HEK293 (cell line): ENCODE results near the gene C3orf20.

Experiments
- CTCF ChIP-seq: fragments of 450-650 bp; formaldehyde crosslinking; IDR thresholded peaks from 2 replicates; pipeline ENCODE4 v1.5.1; 2016; ENCODE audit warnings: missing biosample characterization, missing genetic modification characterization
- YY1 ChIP-seq: fragments of 450-650 bp; formaldehyde crosslinking; IDR thresholded peaks from 2 replicates; pipeline ENCODE4 v1.5.1; 2018; ENCODE audit warnings: missing biosample characterization, missing genetic modification characterization
- ZEB2 ChIP-seq: fragments of 450-650 bp; formaldehyde crosslinking; IDR thresholded peaks from 2 replicates; pipeline ENCODE4 v1.5.1; 2016; ENCODE audit warnings: missing biosample characterization, missing genetic modification characterization
- ZNF791 ChIP-seq: fragments of 450-650 bp; formaldehyde crosslinking; IDR thresholded peaks from 2 replicates; pipeline ENCODE4 v1.5.1; 2016; ENCODE audit warnings: missing biosample characterization, missing genetic modification characterization
- TF ChIP-seq, protein P1 (sequence below): IDR thresholded peaks from 2 replicates; pipeline ENCODE4 v1.6.1; 2011; ENCODE audit warnings: mild to moderate bottlenecking, low read depth, low read length, borderline replicate concordance

DNA sequence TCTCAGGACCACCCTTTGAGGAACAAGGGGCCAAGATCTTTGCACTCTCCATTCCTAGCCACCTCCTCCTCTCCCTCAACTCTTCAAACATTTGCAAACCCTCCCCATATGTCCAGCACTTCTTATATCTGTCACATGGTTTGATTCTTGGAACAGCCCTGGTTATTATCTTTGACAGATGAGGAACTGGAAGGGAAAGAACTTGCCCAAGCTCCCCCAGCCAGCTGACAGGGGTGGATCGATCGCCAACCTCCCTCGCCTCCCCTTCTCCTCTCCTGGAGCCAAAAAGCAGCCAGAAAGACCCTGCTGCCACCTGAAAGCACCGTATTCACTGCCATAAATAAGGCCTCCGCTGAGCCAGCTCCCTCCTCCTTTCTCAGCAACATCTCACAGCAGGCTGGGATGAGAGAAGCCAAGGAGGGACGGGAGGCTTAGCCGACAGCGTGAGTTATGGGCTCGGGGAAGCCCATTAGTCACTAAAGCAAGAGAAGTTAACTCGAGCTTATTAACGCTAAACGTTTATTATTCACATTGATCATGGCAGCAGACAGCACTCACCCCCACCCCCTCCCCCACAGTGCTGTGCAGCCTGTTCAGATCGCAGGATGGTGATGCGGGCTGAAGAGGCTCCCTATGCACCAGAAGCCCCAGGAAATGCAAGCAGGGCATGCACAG, 121.6 kb downstream of the C3orf20 start:
- TF ChIP-seq CTCF (tag by site-specific recombination): no peak
- no peak for TF ChIP-seq YY1 (tag by site-specific recombination)
- no peak for TF ChIP-seq ZEB2
- no peak for TF ChIP-seq ZNF791 (tag by site-specific recombination)
- TF ChIP-seq, protein P1, sequence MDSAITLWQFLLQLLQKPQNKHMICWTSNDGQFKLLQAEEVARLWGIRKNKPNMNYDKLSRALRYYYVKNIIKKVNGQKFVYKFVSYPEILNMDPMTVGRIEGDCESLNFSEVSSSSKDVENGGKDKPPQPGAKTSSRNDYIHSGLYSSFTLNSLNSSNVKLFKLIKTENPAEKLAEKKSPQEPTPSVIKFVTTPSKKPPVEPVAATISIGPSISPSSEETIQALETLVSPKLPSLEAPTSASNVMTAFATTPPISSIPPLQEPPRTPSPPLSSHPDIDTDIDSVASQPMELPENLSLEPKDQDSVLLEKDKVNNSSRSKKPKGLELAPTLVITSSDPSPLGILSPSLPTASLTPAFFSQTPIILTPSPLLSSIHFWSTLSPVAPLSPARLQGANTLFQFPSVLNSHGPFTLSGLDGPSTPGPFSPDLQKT: no peak
